PC-3 (cell line): Measurements from ENCODE around the gene CABLES1.

ENCODE experiments used
- CTCF ChIP-seq: fragments of 300-600 bp; sonication (generic); conservative IDR thresholded peaks from 2 replicates; pipeline ENCODE4 v1.5.1; 2017; ENCODE audit warnings: antibody characterized with exemption, low read depth, mild to moderate bottlenecking, low read length
- EZH2 ChIP-seq: fragments of 300-600 bp; sonication (generic); IDR thresholded peaks from one replicate; pipeline ENCODE4 v1.6.1; 2017; ENCODE audit warnings: antibody characterized with exemption, mild to moderate bottlenecking, low read length; ENCODE audit not compliant: unreplicated experiment

GRCh38 chr18:23260926-23261590, 125.8 kb downstream of the CABLES1 start:
- TF ChIP-seq CTCF (no peak), EZH2 (no peak)
